ENCODE measurements around the gene ARL2BP.

GRCh38 chr16:57242650-57243049, 2.4 kb upstream of the ARL2BP start:
- TF ChIP-seq, protein P1, sequence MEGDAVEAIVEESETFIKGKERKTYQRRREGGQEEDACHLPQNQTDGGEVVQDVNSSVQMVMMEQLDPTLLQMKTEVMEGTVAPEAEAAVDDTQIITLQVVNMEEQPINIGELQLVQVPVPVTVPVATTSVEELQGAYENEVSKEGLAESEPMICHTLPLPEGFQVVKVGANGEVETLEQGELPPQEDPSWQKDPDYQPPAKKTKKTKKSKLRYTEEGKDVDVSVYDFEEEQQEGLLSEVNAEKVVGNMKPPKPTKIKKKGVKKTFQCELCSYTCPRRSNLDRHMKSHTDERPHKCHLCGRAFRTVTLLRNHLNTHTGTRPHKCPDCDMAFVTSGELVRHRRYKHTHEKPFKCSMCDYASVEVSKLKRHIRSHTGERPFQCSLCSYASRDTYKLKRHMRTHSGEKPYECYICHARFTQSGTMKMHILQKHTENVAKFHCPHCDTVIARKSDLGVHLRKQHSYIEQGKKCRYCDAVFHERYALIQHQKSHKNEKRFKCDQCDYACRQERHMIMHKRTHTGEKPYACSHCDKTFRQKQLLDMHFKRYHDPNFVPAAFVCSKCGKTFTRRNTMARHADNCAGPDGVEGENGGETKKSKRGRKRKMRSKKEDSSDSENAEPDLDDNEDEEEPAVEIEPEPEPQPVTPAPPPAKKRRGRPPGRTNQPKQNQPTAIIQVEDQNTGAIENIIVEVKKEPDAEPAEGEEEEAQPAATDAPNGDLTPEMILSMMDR (IDR thresholded peaks at IDR 0.05; ENCODE audit: low read depth, low read length, missing input control) = no peak
- TF ChIP-seq TAF1 (conservative IDR thresholded peaks at IDR 0.05) (no peak), JUND (IDR thresholded peaks at IDR 0.05) (no peak), FOXA1 (IDR thresholded peaks at IDR 0.05) (no peak), ATF3 (IDR thresholded peaks at IDR 0.05) (no peak), MAX (IDR thresholded peaks at IDR 0.05) (no peak), HNF4A (conservative IDR thresholded peaks at IDR 0.05) (no peak), SP1 (IDR thresholded peaks at IDR 0.05) (no peak), YY1 (IDR thresholded peaks at IDR 0.05) (no peak)
